G401 (cell line): ENCODE data around the gene CACNA1C. TPM values are rescaled to one million over a fixed set of nuclear protein-coding genes. Genes with fewer than 3 reads are reported as not detected.
A peak's percentile ranks its signal among the peaks of the same experiment; 100 is the strongest.

ENCODE experiments used
- DNase-seq: peaks from one replicate; pipeline ENCODE4 v3.0.0-alpha.2; 2015; ENCODE audit warnings: low spot score
- in situ Hi-C: cut with HindIII; loops from 2 replicates; pipeline ENCODE4 v1.10.0; 2016; ENCODE audit warnings: low sequenced_read_pairs, mixed read lengths
- total RNA-seq: library from RNA; depleted of rRNA; stranded (reverse); fragments of >200 nt; shearing (Covaris generic); gene quantifications from 2 replicates; pipeline ENCODE4 v1.2.3, GENCODE V29; 2014

CACNA1C gene
- total RNA-seq, 1 experiment from 2014 or later = 2.8 TPM

- in situ Hi-C loops = no loop called here
- no peak for DNase-seq
These were observed 344.7 kb downstream of the CACNA1C start for GRCh38 chr12:2397356-2398045.

GRCh38 chr12:2401040-2401439, 348.3 kb downstream of the CACNA1C start:
- DNase-seq = no peak
- in situ Hi-C loops = no loop called here

- in situ Hi-C loops = no loop called here
These were observed 349.3 kb downstream of the CACNA1C start for GRCh38 chr12:2402073-2402579.

GRCh38 chr12:2403221-2403976, 350.6 kb downstream of the CACNA1C start:
- in situ Hi-C loops = no loop called here
- DNase-seq = no peak

More at GRCh38 chr12:2402073-2402579, 349.3 kb downstream of the CACNA1C start:
- DNase-seq = no peak

- in situ Hi-C loops = no loop called here
- no peak for DNase-seq
These were observed 352.3 kb downstream of the CACNA1C start for GRCh38 chr12:2405039-2405438.

- in situ Hi-C loops = no loop called here
- DNase-seq = no peak
These were observed 354.1 kb downstream of the CACNA1C start for GRCh38 chr12:2406903-2407302.

- in situ Hi-C loops = no loop called here
These were observed 355.5 kb downstream of the CACNA1C start for GRCh38 chr12:2408262-2408661.

GRCh38 chr12:2409656-2410265, 357.0 kb downstream of the CACNA1C start:
- in situ Hi-C loops = no loop called here
- DNase-seq = peak; percentile 29

More at GRCh38 chr12:2408262-2408661, 355.5 kb downstream of the CACNA1C start:
- DNase-seq = no peak

GRCh38 chr12:2410496-2410895, 357.7 kb downstream of the CACNA1C start:
- no peak for DNase-seq
- in situ Hi-C loops = no loop called here

- no peak for DNase-seq
- in situ Hi-C loops = no loop called here
These were observed 358.2 kb downstream of the CACNA1C start for GRCh38 chr12:2411011-2411410.

- in situ Hi-C loops = no loop called here
- DNase-seq = no peak
These were observed 359.0 kb downstream of the CACNA1C start for GRCh38 chr12:2411616-2412304.

- DNase-seq = no peak
- in situ Hi-C loops = no loop called here
These were observed 359.5 kb downstream of the CACNA1C start for GRCh38 chr12:2412305-2412643.

GRCh38 chr12:2413301-2413700, 360.5 kb downstream of the CACNA1C start:
- DNase-seq = no peak
- in situ Hi-C loops = no loop called here

GRCh38 chr12:2413999-2414792, 361.4 kb downstream of the CACNA1C start:
- DNase-seq = no peak
- in situ Hi-C loops = no loop called here

GRCh38 chr12:2414810-2415567, 362.2 kb downstream of the CACNA1C start:
- no peak for DNase-seq
- in situ Hi-C loops = no loop called here

- DNase-seq = no peak
- in situ Hi-C loops = no loop called here
These were observed 362.8 kb downstream of the CACNA1C start for GRCh38 chr12:2415568-2415944.

- in situ Hi-C loops = no loop called here
These were observed 363.4 kb downstream of the CACNA1C start for GRCh38 chr12:2416158-2416557.

GRCh38 chr12:2417481-2418160, 364.8 kb downstream of the CACNA1C start:
- DNase-seq = no peak
- in situ Hi-C loops = no loop called here

More at GRCh38 chr12:2416158-2416557, 363.4 kb downstream of the CACNA1C start:
- DNase-seq = no peak
